ENCODE data around the gene PDXDC1.
"Not testable (repeated sequence)": the region's sequence is repeated elsewhere in the genome, so short reads cannot be mapped to it uniquely, and the experiment has no call there.

PDXDC1 gene

GRCh38 chr16:14973785-14974322 is 972 bp upstream of the PDXDC1 start:
- not testable (repeated sequence) for DNase-seq

- not testable (repeated sequence) for DNase-seq
Measured at GRCh38 chr16:14974331-14974655, 533 bp upstream of the PDXDC1 start.

GRCh38 chr16:14975418-14976194 is 780 bp downstream of the PDXDC1 start:
- DNase-seq: peak; percentile 45

GRCh38 chr16:14976971-14977736 is 2.3 kb downstream of the PDXDC1 start:
- DNase-seq: not testable (repeated sequence)

GRCh38 chr16:14978281-14978680 is 3.5 kb downstream of the PDXDC1 start:
- not testable (repeated sequence) for DNase-seq

GRCh38 chr16:14978908-14979307 is 4.1 kb downstream of the PDXDC1 start:
- not testable (repeated sequence) for DNase-seq

GRCh38 chr16:14981234-14981633 is 6.4 kb downstream of the PDXDC1 start:
- DNase-seq: not testable (repeated sequence)

- DNase-seq: not testable (repeated sequence)
Measured at GRCh38 chr16:14982521-14982920, 7.7 kb downstream of the PDXDC1 start.

GRCh38 chr16:14988092-14988491 is 13.3 kb downstream of the PDXDC1 start:
- DNase-seq: not testable (repeated sequence)

GRCh38 chr16:14988661-14989191 is 13.9 kb downstream of the PDXDC1 start:
- not testable (repeated sequence) for DNase-seq

GRCh38 chr16:14989291-14990281 is 14.8 kb downstream of the PDXDC1 start:
- DNase-seq: not testable (repeated sequence)

- not testable (repeated sequence) for DNase-seq
Measured at GRCh38 chr16:14993277-14994151, 18.7 kb downstream of the PDXDC1 start.

GRCh38 chr16:14996702-14997101 is 21.9 kb downstream of the PDXDC1 start:
- not testable (repeated sequence) for DNase-seq

GRCh38 chr16:14998300-14998699 is 23.5 kb downstream of the PDXDC1 start:
- DNase-seq: not testable (repeated sequence)

- not testable (repeated sequence) for DNase-seq
Measured at GRCh38 chr16:14999845-15000244, 25.0 kb downstream of the PDXDC1 start.

GRCh38 chr16:15002448-15002847 is 27.6 kb downstream of the PDXDC1 start:
- DNase-seq: not testable (repeated sequence)

GRCh38 chr16:15005357-15006132 is 30.7 kb downstream of the PDXDC1 start:
- DNase-seq: not testable (repeated sequence)

- not testable (repeated sequence) for DNase-seq
Measured at GRCh38 chr16:15008647-15009046, 33.8 kb downstream of the PDXDC1 start.

- not testable (repeated sequence) for DNase-seq
Measured at GRCh38 chr16:15012941-15013340, 38.1 kb downstream of the PDXDC1 start.

GRCh38 chr16:15015671-15016070 is 40.8 kb downstream of the PDXDC1 start:
- DNase-seq: not testable (repeated sequence)
